Activated CD4-positive, CD25-positive, alpha-beta regulatory T cell treated with anti-CD3 and anti-CD28 coated beads, Interleukin-2, amount 50 U/mL, for 72 hours (primary cell): ENCODE data around the gene TNIK.

ENCODE experiments used
- DNase-seq: peaks from one replicate; pipeline ENCODE4 v3.0.0; 2021

TNIK gene

GRCh38 chr3:171116365-171116764, 343.8 kb downstream of the TNIK start:
- no peak for DNase-seq

- DNase-seq, result no peak
These were observed 344.5 kb downstream of the TNIK start for GRCh38 chr3:171115667-171116066.

DNA sequence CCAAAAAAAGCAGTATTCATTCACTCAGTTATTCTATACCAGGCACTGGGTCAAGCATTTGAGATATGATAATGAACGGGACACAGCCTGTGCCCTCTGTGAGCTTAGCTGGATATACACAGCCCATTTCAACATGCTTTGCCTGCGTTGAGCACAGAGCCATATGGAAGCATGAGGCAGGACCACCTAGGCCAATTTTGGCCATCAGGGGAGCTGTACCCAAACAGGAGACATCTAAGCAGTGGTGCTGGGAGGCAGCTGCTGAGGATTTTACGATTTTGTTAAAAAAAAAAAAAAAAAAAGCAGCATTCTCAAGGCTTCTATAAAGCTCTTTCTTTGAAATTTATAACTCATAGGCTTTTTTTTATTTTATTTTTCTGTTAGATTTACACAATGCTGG, 346.5 kb downstream of the TNIK start:
- no peak for DNase-seq

GRCh38 chr3:171110715-171111114, 349.5 kb downstream of the TNIK start:
- DNase-seq, result no peak

DNA sequence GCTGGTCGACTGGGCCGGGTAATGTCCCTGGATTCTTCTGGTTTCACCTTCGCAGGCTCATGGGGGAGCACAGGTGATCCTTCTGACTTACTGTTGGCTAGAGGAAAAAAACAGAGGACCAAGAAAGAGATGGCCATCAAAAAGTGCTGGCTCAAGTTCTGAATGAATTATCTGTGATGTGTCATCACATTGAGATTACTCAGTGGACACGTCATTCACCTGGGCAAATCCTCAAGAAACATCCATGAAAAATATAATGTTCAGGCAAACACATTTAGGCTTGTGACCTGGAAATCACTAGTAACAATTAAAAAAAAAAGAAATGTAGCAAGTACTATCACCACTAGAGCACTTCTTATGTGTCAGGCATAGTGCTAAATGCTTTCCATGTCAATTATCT, 352.1 kb downstream of the TNIK start:
- no peak for DNase-seq

DNA sequence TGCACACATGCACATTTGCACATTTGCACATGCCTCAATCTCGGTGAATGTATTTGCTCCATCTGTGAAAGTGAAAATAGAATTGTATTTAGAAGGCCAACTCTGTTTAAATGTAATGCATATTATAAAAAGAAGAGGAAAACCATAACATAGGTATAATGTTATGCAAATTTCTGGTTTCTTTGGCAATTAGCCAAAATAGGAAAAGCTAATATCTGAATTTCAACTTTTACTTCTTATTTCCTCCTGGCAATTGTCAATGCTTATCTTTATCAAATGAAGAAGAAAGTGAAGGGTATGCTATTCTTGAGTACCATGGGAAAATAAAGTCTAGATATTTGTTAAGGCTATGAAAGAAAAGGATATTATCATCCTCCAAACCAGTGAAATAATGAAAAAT, 357.0 kb downstream of the TNIK start:
- no peak for DNase-seq

DNA sequence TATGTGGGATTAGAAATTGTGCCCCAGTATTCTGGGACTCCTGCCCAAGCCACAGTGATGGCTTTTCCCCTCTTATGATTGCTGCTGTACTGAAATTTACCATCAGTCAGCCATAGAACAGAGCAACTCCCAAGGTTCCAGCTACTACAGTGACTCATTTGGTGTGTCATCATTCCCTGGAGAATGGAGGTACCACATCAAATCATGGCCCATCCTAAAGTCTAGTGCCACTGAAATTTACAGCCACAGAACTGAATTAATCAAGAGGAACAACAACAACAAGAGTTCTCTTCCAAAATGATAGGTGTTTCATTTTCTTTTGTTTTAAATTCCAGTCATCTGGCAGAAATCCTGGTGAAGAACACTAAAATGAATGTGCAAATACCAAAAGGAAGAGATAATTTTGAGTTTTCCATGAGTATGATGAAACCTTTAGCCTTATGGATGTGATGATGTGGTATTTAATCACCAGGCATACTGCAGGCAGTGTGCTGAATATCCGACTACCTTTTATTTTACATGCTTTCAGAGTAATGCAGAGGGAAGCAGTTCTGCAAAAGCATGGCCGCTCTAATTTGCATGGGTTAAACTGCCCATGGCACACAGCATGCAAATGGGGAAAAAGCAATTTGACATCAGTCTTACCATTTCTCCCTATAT, 358.1 kb downstream of the TNIK start:
- DNase-seq, result no peak

DNA sequence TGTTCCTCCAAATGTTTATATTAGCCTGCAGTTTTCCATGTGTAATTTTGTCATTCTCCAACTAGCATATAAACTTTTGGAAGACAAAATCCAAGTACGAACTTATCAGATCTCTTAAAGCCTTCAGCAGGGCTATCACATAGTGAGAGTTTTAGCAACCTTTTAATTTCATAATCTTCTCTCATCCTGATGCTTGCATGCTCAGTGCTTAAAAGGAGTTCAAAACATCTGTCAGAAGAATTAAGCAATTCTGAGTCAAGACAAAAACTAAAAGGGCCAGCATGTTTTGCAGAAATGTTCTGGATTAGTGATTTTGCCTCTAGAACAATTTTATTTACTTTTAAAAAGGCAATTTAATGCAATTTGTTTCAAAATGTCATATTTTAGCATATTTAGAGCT, 360.3 kb downstream of the TNIK start:
- DNase-seq, result no peak

DNA sequence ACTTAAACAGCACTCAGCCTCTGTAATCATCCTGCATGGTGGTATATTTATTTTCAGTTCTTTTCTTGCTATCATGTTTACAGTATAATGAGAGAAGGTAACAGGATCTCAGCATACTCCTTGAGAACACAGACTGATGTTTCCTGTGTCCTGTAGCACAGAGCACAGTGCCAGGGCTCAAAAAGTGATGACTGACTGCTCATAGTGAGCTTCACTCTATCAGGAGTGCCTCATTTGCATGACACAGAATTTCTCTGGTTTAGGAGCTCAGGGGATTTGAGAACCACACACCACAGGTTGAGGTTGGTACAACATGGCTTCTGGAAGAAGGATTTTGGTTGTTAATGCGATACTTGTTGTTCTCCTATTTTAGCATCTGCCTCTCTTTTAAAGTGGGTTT, 365.1 kb downstream of the TNIK start:
- DNase-seq, result no peak

GRCh38 chr3:171094411-171094810, 365.8 kb downstream of the TNIK start:
- no peak for DNase-seq

DNA sequence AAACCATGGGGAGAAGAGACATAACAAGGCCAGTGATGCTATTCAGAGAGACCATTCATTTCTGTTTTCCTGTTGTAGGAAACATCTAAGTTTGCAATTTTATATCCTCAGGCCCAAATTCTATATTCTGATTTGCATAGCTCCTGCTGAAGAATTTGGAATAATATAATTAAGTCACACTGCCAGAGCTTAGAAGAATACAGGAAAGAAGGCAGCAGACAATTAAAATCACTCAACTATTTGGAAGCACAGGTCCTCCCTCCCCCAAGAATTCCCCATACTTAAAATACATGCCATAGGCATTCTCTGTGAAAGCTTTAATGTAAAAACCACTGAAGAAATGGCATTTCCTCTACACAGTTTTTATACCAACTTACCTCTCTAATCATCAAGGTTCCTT, 366.7 kb downstream of the TNIK start:
- DNase-seq, result no peak

- no peak for DNase-seq
These were observed 367.7 kb downstream of the TNIK start for GRCh38 chr3:171092467-171092911.

DNA sequence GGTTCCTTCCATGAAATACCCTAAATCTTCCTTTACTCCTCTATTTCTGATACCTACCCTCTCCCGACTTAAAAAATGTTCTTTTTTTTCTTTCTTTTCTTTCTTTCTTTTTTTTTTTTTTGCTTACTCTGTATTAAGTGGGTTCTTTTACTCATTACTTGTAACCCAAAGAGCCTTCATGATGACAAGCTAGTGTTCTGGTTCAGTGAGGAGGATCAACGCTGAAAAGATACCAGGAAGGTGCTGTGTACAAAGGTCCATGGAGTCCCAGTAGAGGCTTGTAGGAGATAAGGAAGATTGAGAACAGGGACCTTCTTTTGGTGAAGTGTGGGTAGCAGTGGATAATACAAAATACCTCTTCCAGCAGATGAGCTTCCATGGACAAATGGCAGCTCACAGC, 369.9 kb downstream of the TNIK start:
- no peak for DNase-seq

- no peak for DNase-seq
These were observed 371.0 kb downstream of the TNIK start for GRCh38 chr3:171088964-171089754.

GRCh38 chr3:171088496-171088895, 371.7 kb downstream of the TNIK start:
- no peak for DNase-seq

DNA sequence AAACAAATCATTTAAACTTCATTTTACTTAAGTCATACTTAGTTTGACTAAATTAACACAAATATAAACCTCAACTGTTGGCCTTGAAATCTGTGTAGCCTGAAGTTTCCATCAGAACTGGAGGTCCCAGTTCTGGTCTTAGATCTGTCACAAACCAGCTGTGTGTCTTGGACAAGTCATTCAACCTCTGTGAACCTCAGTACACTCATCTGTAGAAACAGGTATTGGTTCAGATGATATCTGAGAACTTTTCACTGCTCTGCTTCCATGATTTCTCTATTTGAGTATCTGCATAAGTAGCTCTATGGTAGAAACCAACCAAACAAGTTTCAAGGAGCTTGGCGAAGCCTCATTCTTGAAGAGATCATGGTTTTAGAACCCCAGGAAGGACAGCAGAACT, 373.3 kb downstream of the TNIK start:
- no peak for DNase-seq

- no peak for DNase-seq
These were observed 382.9 kb downstream of the TNIK start for GRCh38 chr3:171077261-171077660.

- no peak for DNase-seq
These were observed 387.8 kb downstream of the TNIK start for GRCh38 chr3:171072432-171072831.

- DNase-seq, result no peak
These were observed 391.5 kb downstream of the TNIK start for GRCh38 chr3:171068658-171069057.

GRCh38 chr3:171066206-171066605, 394.0 kb downstream of the TNIK start:
- no peak for DNase-seq

DNA sequence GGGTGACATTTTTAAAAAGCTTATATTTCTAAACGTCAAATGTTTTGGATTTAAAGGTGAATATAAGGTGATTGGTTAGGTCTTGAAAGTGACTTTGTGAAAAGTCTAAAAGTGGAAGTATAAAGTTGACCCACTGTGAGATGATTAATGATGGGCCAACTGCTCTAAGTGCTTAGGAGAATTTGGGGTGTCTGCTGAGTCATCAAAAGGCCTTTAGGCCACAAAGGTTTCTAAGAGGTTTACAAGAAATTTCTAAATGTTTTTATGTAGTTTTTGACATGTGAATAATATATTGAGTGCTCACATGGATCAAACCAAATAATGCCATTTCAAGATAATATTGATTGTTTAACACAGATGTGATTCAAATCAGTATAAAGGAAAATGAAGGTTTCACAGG, 394.5 kb downstream of the TNIK start:
- DNase-seq, result no peak

- DNase-seq, result no peak
These were observed 395.7 kb downstream of the TNIK start for GRCh38 chr3:171064461-171064860.

GRCh38 chr3:171061749-171062148, 398.5 kb downstream of the TNIK start:
- no peak for DNase-seq

DNA sequence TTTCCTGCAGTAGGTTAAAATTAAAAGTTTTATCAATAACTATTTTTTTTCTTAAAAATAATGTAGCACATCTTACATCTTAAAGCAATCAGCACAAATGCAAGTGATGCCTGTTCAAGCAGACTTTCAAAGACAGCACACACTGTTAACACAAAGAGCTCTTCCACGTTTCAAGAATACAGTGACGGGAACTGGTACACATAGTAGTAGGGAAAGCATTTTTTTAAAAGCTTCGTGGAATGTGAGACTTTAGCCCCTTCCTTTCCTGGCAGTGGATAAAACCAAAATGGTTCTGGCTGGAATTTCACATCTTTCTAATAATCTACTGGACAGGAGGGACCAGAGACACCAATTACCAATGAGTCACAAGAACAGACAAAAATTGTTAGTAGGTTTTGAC, 400.2 kb downstream of the TNIK start:
- no peak for DNase-seq
